Tibial nerve (tissue), 4 donors: ENCODE results near the gene SH3BP2. TPM values are rescaled to one million over a fixed set of nuclear protein-coding genes. Genes with fewer than 3 reads are reported as not detected.

Source experiments
- DNase-seq, 2 donors: peaks; one replicate each; pipeline ENCODE4 v3.0.0-alpha.2; 2019; ENCODE audit warnings: low spot score in 2 of 2
- H3K27ac ChIP-seq, 4 donors: fragments of 200-600 bp; sonication (generic) in 3 of 4; one replicate each; pipeline ENCODE4 v1.5.1; 2017 to 2019; ENCODE audit warnings: mild to moderate bottlenecking in 1 of 4
- H3K27me3 ChIP-seq, 2 donors: fragments of 200-600 bp; sonication (generic) in 1 of 2; one replicate each; pipeline versions ENCODE4 v1.5.1 to v1.6.0; 2017 to 2019
- H3K36me3 ChIP-seq, 3 donors: fragments of 200-600 bp; sonication (generic); one replicate each; pipeline ENCODE4 v1.5.1; 2018 to 2019
- H3K4me1 ChIP-seq, 4 donors: fragments of 200-600 bp; sonication (generic) in 3 of 4; one replicate each; pipeline ENCODE4 v1.5.1; 2017 to 2019
- H3K4me3 ChIP-seq, 4 donors: fragments of 200-600 bp; sonication (generic) in 3 of 4; one replicate each; pipeline ENCODE4 v1.5.1; 2017 to 2019; ENCODE audit warnings: mild to moderate bottlenecking in 1 of 4, moderate library complexity in 1 of 4
- H3K9me3 ChIP-seq, 4 donors: fragments of 200-600 bp; sonication (generic) in 3 of 4; one replicate each; pipeline ENCODE4 v1.5.1; 2017 to 2019
- CTCF ChIP-seq, 5 experiments: fragments of 200-600 bp in 3 of 5; fragments of 450-650 bp in 2 of 5; sonication (generic) in 3 of 5; IDR thresholded peaks; one replicate each; pipeline ENCODE4 v1.5.1; 2016 to 2019; ENCODE audit warnings: antibody characterized with exemption in 5 of 5, mild to moderate bottlenecking in 3 of 5, moderate library complexity in 2 of 5
- EP300 ChIP-seq, 2 donors: sonication (generic); formaldehyde crosslinking; IDR thresholded peaks; one replicate each; pipeline ENCODE4 v1.6.1; 2017; ENCODE audit warnings: antibody characterized with exemption in 2 of 2, mild to moderate bottlenecking in 1 of 2
- POLR2A ChIP-seq, 2 donors: fragments of 450-650 bp; IDR thresholded peaks; one replicate each; pipeline ENCODE4 v1.6.1; 2017; ENCODE audit warnings: antibody characterized with exemption in 2 of 2, mild to moderate bottlenecking in 2 of 2, moderate library complexity in 2 of 2
- WGBS, 2 donors: methylation state at CpG; one replicate each; pipeline ENCODE4 v1.1.5; 2018; 5-methylcytosine and 5-hydroxymethylcytosine counted together
- total RNA-seq, 4 donors: library from RNA; depleted of rRNA; stranded (reverse); fragments of >200 nt; gene quantifications; one replicate each; pipeline ENCODE4 v1.1.0, GENCODE V29; 2016

Gene SH3BP2
- total RNA-seq, 4 donors from 2014 or later, result 70.5 to 161 (median 77.8) TPM

GRCh38 chr4:2805712-2806389 is 13.0 kb downstream of the SH3BP2 start:
- no peak overlapping the region for H3K4me3 ChIP-seq
- no peaks in the 10 kb centered on the region for H3K9me3 ChIP-seq
- H3K4me1 ChIP-seq, result peaks cover 6 to 94% (median 90%) of the 10 kb centered on the region in 4 donors
- peak; percentile 42 to 54 for DNase-seq
- WGBS, 2 donors, result 25 to 34% methylated on average over 17 to 20 of the region's 20 CpGs
- H3K36me3 ChIP-seq, result peaks cover 0 to 3% (median 0%) of the 10 kb centered on the region in 3 donors
- peak overlapping the region; percentile 28 to 81 (median 75) for H3K27ac ChIP-seq
- TF ChIP-seq EP300 (IDR thresholded peaks at IDR 0.05), result peak in 1 of 2 donors; percentile 35
- TF ChIP-seq CTCF (IDR thresholded peaks at IDR 0.05), result no peak
- H3K27me3 ChIP-seq, result no peaks in the 10 kb centered on the region

GRCh38 chr4:2806390-2807355 is 13.8 kb downstream of the SH3BP2 start:
- peak; percentile 76 to 82 for DNase-seq
- H3K27ac ChIP-seq, result peak overlapping the region; percentile 28 to 81 (median 75)

GRCh38 chr4:2807571-2807970 is 14.7 kb downstream of the SH3BP2 start:
- no peak for DNase-seq
- peak overlapping the region in 3 of 4 donors; percentile 64 to 81 (median 77) for H3K27ac ChIP-seq
- 86 to 92% methylated on average over 13 of the region's 13 CpGs for WGBS, 2 donors
- no peaks in the 10 kb centered on the region for H3K27me3 ChIP-seq
- TF ChIP-seq CTCF (IDR thresholded peaks at IDR 0.05) (no peak), EP300 (IDR thresholded peaks at IDR 0.05) (no peak), POLR2A (IDR thresholded peaks at IDR 0.05) (no peak)
- H3K4me3 ChIP-seq, result no peak overlapping the region
- peaks cover 0 to 3% (median 0%) of the 10 kb centered on the region in 3 donors for H3K36me3 ChIP-seq
- peaks cover 6 to 97% (median 93%) of the 10 kb centered on the region in 4 donors for H3K4me1 ChIP-seq
- H3K9me3 ChIP-seq, result no peaks in the 10 kb centered on the region

More at GRCh38 chr4:2806390-2807355, 13.8 kb downstream of the SH3BP2 start:
- H3K9me3 ChIP-seq, result no peaks in the 10 kb centered on the region
- H3K27me3 ChIP-seq, result no peaks in the 10 kb centered on the region
- TF ChIP-seq CTCF (IDR thresholded peaks at IDR 0.05) (no peak), EP300 (IDR thresholded peaks at IDR 0.05) (peak in 1 of 2 donors; percentile 62), POLR2A (IDR thresholded peaks at IDR 0.05) (no peak)
- peaks cover 0 to 3% (median 0%) of the 10 kb centered on the region in 3 donors for H3K36me3 ChIP-seq
- no peak overlapping the region for H3K4me3 ChIP-seq
- WGBS, 2 donors, result 39 to 51% methylated on average over 28 of the region's 28 CpGs
- peaks cover 6 to 94% (median 90%) of the 10 kb centered on the region in 4 donors for H3K4me1 ChIP-seq

GRCh38 chr4:2808001-2808400 is 15.1 kb downstream of the SH3BP2 start:
- Histone ChIP-seq H3K27me3 (no peaks in the 10 kb centered on the region), H3K27ac (peak overlapping the region in 2 of 4 donors; percentile 64 to 77), H3K9me3 (no peaks in the 10 kb centered on the region), H3K4me3 (no peak overlapping the region), H3K36me3 (peaks cover 0 to 3% (median 0%) of the 10 kb centered on the region in 3 donors), H3K4me1 (peaks cover 6 to 97% (median 93%) of the 10 kb centered on the region in 4 donors)
- TF ChIP-seq EP300 (IDR thresholded peaks at IDR 0.05) (no peak), CTCF (IDR thresholded peaks at IDR 0.05) (no peak), POLR2A (IDR thresholded peaks at IDR 0.05) (no peak)
- no peak for DNase-seq
- WGBS, 2 donors, result 94 to 97% methylated on average over 7 of the region's 7 CpGs
